GM19372 (cell line): ENCODE results near the gene TSPEAR.

Experiments
- ATAC-seq: cut with Tn5 transposase; IDR thresholded peaks from one replicate; pipeline ENCODE4 v1.9.1; 2021; ENCODE audit warnings: mild to moderate bottlenecking, low read depth, moderate library complexity; ENCODE audit not compliant: unreplicated experiment

Gene TSPEAR

DNA sequence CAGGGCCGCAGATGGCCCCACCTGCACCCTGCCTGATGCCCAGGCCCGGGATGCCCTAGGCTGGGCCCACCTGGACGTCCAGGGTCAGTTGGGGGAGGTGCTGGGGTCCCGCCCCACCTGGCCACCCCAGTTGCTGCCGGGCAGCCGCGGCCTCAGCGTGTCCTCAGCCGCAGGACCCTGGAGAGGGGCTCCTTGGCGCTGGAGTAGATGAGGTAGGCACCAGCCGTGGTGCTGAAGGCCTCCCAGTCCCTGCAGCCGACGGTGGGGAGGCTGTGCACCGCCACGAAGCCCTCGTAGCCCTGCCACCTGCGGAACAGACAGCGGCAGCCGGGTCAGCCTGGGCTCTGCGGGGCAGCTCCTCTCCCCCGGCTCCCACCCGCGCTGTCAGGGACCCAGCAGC is 211.7 kb downstream of the TSPEAR start:
- no peak for ATAC-seq

DNA sequence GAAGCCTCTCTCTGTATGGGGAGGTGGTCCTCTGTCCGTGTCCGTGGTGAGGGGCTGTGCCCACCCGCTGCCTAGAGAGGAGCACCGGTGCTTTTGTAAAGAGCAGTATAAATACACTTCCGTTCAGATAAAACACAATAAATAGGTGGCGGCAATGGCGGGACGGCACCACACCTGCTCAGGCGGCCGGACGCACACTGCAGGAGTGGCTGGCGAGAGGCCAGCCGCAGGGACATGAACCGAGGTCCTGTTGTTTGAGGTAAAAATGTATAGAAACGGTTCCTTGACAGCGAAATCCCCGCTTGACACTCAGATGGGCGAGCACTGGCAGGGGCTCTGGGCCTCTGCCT is 212.2 kb downstream of the TSPEAR start:
- no peak for ATAC-seq

DNA sequence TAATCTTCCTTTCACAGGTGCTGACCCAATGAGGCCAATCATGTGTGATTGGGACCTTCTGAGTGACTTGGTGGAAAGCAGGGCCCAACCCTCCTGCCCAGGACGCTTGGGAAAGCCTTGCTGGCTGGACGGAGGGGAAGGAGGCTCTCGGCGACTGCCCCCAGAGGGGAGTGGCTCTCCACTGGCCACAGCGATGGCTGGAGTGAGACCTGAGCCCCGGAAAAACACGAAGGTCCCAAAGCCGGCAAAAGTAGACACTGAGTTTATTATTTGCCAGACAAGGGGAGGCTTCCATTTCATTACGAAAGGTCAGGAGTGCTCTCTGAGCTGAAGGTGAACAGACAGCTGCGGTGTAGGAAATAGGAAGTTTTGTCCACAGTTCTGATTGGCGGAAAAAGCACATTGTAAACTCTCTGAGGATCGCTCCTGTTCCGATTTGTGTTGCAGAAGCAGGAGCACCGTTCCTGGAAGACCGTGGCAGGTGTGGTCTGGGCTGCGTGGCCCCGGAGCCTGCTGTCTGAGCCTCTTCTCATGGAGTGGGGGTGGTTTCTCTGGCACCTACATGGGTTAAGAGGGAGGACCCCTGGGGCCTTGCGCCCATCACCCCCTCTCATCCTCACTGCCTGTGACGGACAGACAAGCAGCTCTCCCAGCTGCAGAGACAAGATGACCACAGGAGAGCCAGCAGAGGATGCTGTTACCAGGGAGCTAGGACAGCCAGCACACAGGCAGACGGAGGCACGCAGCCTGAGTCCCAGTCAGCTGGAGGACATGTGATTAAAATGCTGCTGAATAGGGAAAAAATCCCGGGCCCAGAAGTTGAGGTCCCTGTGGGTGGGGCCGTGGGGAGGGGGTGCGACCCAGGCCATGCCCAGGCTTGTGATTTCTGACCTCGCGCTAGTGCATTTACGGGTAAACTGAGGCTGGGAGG is 212.8 kb downstream of the TSPEAR start:
- no peak for ATAC-seq

DNA sequence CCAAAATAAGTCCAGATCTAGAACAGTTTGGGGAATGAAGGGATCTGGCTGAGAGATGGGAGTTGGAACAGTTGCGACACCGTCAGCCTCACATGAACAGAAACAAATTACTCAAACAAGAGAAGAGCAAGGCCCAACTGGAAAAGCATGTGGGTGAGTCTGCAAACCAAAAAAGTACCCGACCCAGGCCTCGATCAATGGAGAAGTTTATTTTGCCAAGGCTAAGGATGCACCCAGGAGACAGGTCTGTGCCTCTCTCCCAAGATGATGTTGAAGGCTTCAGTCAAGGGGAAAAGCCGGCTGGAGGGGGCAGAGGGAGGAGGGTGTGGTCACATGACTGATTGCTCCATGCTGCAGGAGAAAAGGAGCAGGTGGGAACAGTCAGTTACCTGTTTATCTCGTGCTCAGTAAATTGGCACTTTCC is 213.7 kb downstream of the TSPEAR start:
- no peak for ATAC-seq

DNA sequence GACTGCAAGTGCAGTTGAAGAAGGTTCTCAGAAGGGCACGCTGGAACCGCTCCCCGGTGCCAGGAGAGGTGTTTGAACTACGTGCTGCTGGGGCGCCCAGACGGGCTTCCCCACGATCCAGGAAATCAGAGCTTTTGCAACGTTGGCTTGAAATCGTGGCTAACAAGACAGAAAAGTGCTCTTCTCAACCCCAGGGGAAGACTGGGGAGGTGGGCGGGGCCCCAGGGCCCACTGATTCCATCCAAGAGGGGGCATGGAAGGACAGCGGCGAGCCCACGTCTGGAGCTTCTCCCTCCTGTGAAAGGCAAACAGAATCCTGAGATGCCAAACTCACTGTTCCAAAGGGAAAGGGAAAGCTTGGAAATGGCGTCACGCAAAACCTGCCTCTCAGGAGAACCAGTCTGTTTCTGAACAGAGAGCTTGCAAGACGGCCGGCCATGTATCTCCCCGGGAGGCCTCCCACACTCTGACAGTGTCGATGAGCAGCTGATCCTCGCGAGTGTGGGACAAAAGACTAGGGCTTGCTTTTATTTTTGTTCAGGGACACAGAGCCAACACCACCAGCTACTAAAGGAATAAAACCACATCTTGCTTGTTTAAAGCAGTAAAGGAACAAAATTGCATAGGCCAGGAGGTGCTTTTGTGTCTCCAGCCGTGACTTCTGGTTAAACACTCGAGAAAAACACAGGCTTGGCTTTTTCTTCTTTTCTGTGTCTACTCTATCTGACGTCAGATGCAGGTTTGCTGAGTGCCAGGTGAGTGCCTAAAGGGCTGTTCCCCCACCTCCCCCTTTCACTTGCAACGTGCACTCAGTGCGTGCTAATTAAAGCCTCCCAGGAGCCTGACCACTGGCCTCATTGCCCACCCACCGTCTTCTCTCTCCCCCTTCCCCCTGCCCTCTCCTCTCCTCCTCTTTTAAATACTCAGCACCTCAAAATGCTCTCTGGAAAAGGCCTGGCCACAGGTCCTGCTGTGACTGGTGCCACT is 214.5 kb downstream of the TSPEAR start:
- no peak for ATAC-seq

DNA sequence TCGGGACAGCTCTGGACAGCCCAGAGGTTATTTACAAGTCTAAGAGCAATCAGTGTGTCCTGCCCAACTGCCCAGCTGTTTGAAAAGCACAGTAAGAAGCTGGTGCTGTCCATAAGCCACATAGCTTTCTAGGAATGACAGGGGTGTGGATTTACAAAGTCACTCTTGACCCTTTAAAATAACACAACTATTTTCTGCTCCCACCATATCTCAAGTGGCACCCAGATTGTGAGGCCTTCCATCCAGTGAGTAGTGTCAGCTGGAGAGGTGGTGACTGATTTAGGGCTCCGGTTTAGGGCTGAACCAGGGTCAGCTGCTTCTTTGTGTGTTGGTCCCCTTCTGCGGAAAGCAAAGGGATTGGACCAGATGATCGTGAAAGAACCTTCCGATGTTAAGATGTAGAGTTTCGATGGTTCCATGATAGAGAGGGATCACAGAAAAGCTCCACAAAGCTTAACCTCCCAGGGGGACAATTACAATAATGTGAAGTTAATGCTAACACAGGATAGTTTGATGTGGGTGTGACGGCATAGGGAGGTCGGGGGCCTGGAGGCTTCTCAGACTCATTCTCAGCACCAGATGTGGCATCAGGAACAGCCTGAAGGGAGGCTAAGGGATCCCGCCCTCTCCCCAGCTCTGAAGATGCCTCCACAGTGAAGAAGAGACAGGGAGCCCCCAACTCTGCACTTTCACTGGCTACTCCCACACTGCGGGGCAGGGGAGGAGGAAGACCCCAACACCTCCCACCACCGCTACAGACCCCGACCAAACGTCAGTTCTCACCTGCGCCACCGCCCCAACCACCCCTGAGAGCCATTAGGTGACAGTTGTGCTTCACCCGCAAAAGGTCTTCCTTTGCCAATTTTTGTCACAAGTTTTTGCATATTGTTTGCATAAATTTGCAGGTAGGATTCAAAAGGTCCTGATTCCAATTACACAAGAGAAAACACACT is 215.5 kb downstream of the TSPEAR start:
- no peak for ATAC-seq

DNA sequence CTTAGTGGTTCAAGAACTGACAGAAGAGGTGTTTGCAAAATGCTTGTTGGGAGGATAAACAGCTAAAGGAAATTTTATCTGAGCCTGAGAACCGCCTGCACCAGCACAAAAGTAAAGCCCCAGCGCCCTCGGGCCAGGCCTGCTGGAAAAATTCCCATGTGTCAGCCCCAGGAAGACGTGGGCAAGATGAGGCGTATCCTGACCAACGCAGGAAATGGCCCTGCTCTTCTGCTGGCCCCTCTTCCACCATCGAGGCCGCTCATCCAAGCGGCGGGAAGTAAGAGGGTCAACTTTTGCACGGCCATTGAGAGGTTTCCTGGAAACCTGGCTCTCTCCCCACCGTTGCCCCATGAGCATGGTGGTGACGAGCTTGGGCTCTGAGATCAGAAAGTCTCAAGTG is 216.4 kb downstream of the TSPEAR start:
- no peak for ATAC-seq

DNA sequence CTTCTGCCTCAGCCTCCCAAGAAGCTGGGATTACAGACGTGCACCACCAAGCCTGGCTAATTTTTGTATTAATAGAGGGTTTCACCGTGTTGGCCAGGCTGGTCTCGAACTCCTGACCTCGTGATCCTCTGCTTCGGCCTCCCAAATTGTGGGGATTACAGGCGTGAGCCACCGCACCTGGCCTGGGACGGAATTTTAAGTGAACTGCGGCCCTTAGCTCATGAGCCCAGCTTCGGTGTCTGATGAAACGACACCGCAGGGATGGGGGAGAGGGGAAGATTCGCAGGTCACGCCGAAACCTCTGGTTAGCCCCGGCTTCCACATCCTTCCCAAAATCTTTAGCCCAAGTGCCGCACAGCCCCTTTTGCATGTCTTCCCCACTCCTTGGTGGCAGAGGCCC is 217.0 kb downstream of the TSPEAR start:
- ATAC-seq: no peak

DNA sequence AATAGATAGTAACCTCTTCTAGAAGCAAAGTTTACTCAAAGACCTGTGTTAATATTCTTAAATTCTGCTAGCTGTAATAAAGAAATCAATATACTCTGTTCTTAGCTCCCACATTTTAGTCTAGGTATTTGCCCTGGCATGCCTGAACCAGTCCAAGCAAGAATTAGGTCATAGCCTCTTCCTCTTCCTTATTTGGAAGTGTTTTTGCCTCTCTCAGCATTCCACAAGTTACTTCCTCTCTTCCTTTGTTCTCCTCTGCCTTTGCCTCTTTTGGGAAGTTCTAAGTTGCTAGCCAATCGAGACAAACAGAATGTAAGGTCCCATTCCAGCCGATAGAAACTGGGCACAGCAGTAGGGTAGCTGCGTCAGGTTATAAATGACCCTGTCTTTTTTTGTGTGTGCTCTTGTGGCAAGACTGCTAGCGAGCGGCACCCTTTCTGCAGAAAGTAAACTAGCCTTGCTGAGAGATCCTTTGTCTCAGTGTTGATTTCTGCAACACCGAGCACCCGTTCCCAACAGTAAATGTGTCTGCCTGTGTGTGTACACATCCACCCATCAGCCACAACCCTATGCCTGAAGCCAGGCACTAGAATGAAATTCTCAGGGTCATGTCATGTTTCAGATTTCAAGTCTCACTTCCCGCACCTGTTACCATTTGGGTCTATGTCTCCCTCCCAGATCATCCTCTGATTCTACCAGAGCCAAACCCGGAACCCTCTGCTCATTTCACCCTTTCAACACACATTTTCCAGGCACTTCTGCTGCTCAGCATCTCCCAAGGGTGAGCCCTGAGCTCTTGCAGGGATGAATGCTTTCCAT is 218.6 kb downstream of the TSPEAR start:
- no peak for ATAC-seq

DNA sequence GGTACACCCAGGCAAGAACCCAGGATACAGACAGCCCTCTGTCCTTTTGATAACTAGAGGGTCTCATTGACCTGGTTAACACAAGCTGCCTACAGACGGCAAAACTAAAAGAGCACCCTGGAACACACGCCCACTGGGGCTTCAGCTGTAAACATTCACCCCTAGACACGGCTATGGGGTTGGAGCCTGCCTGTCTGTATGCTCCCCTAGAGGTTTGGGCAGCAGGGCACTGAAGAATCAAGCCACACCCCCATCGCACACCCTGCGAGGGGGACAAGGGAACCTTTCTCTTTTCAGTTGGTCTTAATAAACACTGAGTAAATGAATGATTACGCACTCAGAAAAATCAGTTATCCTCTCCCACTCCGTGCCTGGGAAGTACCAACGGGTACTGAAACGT is 220.6 kb downstream of the TSPEAR start:
- ATAC-seq: no peak

DNA sequence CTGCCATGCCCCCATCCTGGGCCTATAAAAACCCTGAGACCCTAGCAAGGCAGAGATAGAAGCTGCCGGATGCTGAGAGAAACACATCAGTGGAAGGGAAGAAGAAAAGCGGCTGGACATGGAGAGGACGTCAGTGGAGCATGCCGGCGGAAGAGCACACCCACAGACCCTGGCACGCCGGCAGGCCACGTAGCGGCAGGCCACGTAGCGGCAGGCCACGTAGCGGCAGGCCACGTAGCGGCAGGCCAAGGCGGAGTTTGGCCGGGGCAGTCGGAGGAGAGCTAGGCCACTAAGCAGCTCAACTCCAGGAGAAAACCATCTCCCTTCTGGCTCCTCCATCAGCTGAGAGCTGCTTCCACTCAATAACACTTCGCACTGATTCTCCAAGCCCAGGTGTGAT is 221.0 kb downstream of the TSPEAR start:
- ATAC-seq: no peak

DNA sequence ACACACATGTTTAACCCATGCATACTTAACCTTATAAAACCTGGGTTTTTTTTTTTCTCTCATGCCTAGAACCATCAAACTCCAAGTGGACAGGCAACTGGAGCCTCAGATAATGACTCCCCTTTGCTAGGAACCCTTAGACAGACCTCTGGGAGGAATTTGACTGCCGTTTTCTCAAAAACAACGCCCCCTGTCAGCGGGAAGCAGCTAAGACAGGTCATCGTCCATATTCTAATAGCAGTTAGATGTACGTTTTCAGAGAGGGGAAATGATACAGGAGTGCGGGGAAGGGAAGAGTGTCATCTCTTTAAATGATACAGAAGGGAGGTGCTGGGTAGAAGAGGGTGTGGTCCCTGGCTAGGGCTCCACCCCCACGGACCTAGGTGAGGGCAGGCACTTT is 221.4 kb downstream of the TSPEAR start:
- ATAC-seq: no peak

DNA sequence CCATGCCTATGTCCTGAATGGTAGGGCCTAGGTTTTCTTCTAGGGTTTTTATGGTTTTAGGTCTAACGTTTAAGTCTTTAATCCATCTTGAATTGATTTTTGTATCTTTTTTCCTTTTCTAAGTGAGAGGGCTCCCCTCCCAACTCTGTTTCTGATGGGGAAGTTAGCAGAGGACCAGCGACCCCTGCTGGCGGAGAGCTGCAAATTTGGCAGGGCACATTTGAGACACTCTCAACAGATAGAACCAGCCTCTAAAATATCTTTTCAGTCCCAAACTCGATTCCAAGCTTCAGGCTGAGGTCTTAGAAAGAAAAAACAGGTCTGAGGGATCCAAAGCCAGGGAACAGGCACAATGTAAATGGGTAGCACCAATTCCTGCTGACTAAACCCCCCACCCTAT is 223.5 kb downstream of the TSPEAR start:
- no peak for ATAC-seq

DNA sequence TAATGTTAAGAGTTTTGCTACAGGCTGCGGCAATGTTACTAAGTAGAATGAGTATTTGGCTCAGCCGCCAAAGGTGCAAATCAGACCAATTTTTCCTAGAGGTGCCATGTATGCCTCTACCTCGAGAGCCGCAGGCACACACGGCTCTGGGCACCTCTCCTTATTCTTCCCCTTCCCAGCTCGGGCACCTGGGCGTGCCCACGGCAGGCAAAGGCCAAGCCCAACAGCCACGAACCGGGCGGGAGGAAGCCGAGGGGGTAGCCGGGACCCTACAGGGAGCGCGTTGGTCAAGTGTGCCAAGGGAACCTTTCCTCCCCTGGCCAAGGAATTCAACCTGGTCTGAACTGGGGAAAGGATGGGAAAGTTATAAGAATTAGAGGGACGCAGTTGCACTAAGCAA is 225.1 kb downstream of the TSPEAR start:
- no peak for ATAC-seq

DNA sequence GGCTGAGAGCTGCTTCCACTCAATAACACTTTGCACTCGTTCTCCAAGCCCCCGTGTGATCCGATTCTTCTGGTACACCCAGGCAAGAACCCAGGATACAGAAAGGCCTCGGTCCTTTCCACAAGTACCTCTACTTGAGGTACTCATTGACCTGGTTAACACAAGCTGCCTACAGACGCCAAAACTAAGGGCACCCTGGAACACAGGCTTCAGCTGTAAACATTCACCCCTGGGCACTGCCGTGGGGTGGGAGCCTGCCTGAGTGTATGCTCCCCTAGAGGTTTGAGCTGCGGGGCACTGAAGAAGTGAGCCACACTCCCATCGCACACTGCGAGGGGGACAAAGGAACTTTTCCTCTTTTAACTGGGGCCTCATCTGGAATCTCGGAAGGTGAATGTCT is 225.6 kb downstream of the TSPEAR start:
- ATAC-seq: no peak

DNA sequence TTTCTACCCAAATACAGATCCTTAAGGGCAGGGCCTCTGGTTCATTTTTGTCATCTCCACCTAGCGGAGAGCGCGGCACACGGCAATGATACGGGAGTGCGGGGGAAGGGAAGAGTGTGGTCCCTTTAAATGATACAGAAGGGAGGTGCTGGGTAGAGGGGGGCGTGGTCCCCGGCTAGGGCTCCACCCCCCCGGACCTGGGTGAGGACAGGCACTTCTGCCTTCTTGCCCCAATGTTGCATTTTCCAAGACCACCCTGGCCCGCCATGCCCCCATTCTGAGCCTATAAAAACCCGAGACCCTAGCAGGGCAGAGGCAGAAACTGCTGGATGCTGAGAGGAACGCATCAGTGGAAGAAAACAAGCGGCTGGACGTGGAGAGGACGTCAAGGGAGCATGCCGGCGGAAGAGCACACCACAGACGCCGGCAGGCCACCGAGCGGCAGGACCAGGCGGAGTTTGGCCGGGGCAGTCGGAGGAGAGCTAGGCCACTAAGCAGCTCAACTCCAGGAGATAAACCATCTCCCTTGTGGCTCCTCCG is 226.0 kb downstream of the TSPEAR start:
- no peak for ATAC-seq

DNA sequence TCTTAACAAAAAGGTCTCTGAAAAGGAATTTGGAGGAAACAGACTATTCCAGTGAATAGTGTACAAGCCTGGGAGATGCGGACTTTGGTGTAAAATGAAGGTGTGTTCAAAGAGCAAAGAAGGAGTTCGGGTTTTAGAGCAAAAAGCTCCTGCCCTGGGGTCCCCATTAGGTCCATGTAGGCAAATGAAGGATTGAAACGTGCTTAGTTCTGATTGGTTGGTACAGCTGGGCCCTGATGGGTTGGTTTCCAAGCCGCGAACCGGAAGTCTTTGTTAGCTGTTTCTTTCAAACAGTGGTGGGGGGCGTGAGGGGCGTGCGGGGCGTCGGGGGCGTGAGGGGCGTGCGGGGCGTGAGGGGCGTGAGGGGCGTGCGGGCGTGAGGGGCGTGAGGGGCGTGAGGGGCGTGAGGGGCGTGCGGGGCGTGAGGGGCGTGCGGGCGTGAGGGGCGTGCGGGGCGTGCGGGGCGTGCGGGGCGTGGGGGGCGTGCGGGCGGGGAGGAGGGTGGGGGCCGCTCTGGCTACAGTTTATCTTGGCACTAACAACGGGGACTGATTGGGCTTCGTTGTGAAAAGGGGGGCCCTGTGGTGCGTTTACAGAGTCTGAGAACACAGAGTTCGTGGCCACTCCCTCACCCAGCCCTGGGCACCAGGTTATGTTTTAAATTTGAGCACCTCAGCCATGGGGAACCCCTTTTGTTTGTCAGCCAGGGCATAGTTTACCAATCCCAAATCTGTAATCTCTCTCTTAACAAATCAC is 226.7 kb downstream of the TSPEAR start:
- no peak for ATAC-seq
